ENCODE data around the gene HDAC4. TPM values are rescaled to one million over a fixed set of nuclear protein-coding genes. Genes with fewer than 3 reads are reported as not detected.

The HDAC4 gene
- total and polyA plus RNA-seq, 2 of the 8 experiments (the other 6 are each of a cell fraction or from before 2014, with no cell fraction given): 15.4 to 31.5 TPM

GRCh38 chr2:239067196-239067865, 333.5 kb downstream of the HDAC4 start:
- Histone ChIP-seq H4K8ac (ENCODE audit: extremely low read depth, insufficient read depth, low read length) (no peak overlapping the region), H3K36me3 (ENCODE audit: control insufficient read depth in 2 of 4, insufficient read depth in 4 of 4, low read length in 3 of 4) (peaks cover 4 to 10% (median 6%) of the 10 kb centered on the region in 4 experiments; a peak in 4 of 8 replicates), H3K27ac (ENCODE audit: low read depth, low read length) (no peak overlapping the region), H4K5ac (ENCODE audit: insufficient read length, low read depth, low read length) (no peak overlapping the region), H3K4ac (replicated peaks; ENCODE audit: insufficient read length, low read depth, low read length) (no peak overlapping the region), H3K27me3 (replicated peaks in 1 of 4; ENCODE audit: control insufficient read depth in 3 of 4, extremely low read depth in 1 of 4, insufficient read depth in 3 of 4, low read length in 3 of 4) (no peaks in the 10 kb centered on the region), H3K79me1 (ENCODE audit: low read depth, low read length) (no peaks in the 10 kb centered on the region), H3K79me2 (ENCODE audit: control insufficient read depth in 1 of 2, insufficient read depth in 2 of 2, low read length in 2 of 2) (no peaks in the 10 kb centered on the region), H2BK20ac (ENCODE audit: low read length) (no peak overlapping the region), H3K14ac (ENCODE audit: insufficient read length) (no peak overlapping the region), H2BK15ac (ENCODE audit: low read length) (no peak overlapping the region), H3K18ac (ENCODE audit: extremely low read depth, low read length) (no peak overlapping the region), H2AK5ac (ENCODE audit: low read depth, low read length) (no peak overlapping the region), H3K56ac (replicated peaks; ENCODE audit: insufficient read length, low read depth, low read length) (no peak overlapping the region), H3K23ac (ENCODE audit: insufficient read length) (no peak overlapping the region), H3K9me3 (ENCODE audit: insufficient read depth in 2 of 2, low read depth in 1 of 2, low read length in 1 of 2) (no peaks in the 10 kb centered on the region; a peak in 1 of 4 replicates), H4K91ac (replicated peaks; ENCODE audit: insufficient read length, low read length) (no peak overlapping the region), H3K9ac (replicated peaks in 1 of 4; ENCODE audit: extremely low read depth in 1 of 4, low read depth in 3 of 4, low read length in 3 of 4) (no peak overlapping the region), H3K23me2 (ENCODE audit: low read depth, low read length) (no peaks in the 10 kb centered on the region), H2BK120ac (replicated peaks; ENCODE audit: low read depth, low read length) (no peak overlapping the region), H2AFZ (ENCODE audit: low read length) (no peak overlapping the region), H2BK12ac (ENCODE audit: low read depth, low read length) (no peak overlapping the region), H2BK5ac (ENCODE audit: low read depth, low read length) (no peak overlapping the region), H3K4me1 (replicated peaks in 1 of 4; ENCODE audit: control insufficient read depth in 3 of 4, insufficient read depth in 4 of 4, low read length in 3 of 4) (no peaks in the 10 kb centered on the region; a peak in 1 of 7 replicates), H3K4me3 (ENCODE audit: extremely low read depth in 1 of 4, insufficient read depth in 2 of 4, low read depth in 3 of 4, low read length in 4 of 4) (no peak overlapping the region), H4K20me1 (replicated peaks in 1 of 2; ENCODE audit: control insufficient read depth in 1 of 2, insufficient read depth in 2 of 2, low read length in 2 of 2) (peaks cover 0 to 1% of the 10 kb centered on the region in 2 experiments), H3K4me2 (ENCODE audit: insufficient read depth in 1 of 2, low read depth in 2 of 2, low read length in 2 of 2) (no peak overlapping the region)
- WGBS, 2 experiments (ENCODE audit: extremely low coverage in 1 of 2, insufficient coverage in 1 of 2, insufficient read length in 1 of 2, insufficient replicate concordance in 2 of 2, low coverage in 1 of 2, low lambda C conversion rate in 2 of 2, missing lambda C conversion rate in 1 of 2): 90% methylated on average over 24 of the region's 28 CpGs; no CpG with 5 or more reads in 1 of the 2 experiments
- ChIA-PET POLR2A (ENCODE audit: partially characterized antibody) (no interaction called here), CTCF (ENCODE audit: partially characterized antibody) (no interaction called here)
- no peak for FAIRE-seq
- no peak for DNase-seq (ENCODE audit: low read depth in 1 of 2, low spot score in 2 of 2)
- TF ChIP-seq YY1 (IDR thresholded peaks at IDR 0.05; ENCODE audit: low read depth, low read length) (no peak), TEAD4 (IDR thresholded peaks at IDR 0.05; ENCODE audit: low read depth, low read length) (no peak), ASH2L (IDR thresholded peaks at IDR 0.05; ENCODE audit: low read length) (no peak), POLR2AphosphoS5 (IDR thresholded peaks at IDR 0.05; ENCODE audit: low read depth, low read length) (no peak), USF2 (IDR thresholded peaks at IDR 0.05; ENCODE audit: low read length) (no peak), GTF2F1 (IDR thresholded peaks at IDR 0.05; ENCODE audit: borderline replicate concordance, low read depth, low read length) (no peak), E2F6 (IDR thresholded peaks at IDR 0.05) (no peak), SRF (IDR thresholded peaks at IDR 0.05; ENCODE audit: low read depth, low read length) (no peak), BRCA1 (IDR thresholded peaks at IDR 0.05; ENCODE audit: low read depth, low read length) (no peak), ZNF274 (IDR thresholded peaks at IDR 0.05; ENCODE audit: borderline replicate concordance, extremely low read depth, low read length) (no peak), KDM1A (IDR thresholded peaks at IDR 0.05; ENCODE audit: borderline replicate concordance, low read length) (no peak), KDM4A (IDR thresholded peaks at IDR 0.05; ENCODE audit: low read depth, low read length, severe bottlenecking) (no peak)

All from H1 (cell line).